Measurements from ENCODE around the gene ALDH16A1. TPM values are rescaled to one million over a fixed set of nuclear protein-coding genes. Genes with fewer than 3 reads are reported as not detected.
"Not testable (repeated sequence)": the region's sequence is repeated elsewhere in the genome, so short reads cannot be mapped to it uniquely, and the experiment has no call there.

Gene ALDH16A1
- total RNA-seq, 1 donor from 2014 or later: 46.0 TPM

- Mint-ChIP-seq H3K36me3 (ENCODE audit: insufficient read depth) (peaks cover 2% of the 10 kb centered on the region), H3K4me1 (ENCODE audit: low read depth) (peaks cover 13% of the 10 kb centered on the region), H3K9me3 (ENCODE audit: low read depth) (no peaks in the 10 kb centered on the region), H3K27ac (peak overlapping the region; percentile 99), H3K4me3 (ENCODE audit: low read depth) (peak overlapping the region; percentile 83), H3K27me3 (no peaks in the 10 kb centered on the region)
- no peak for TF ChIP-seq CTCF (IDR thresholded peaks at IDR 0.05; ENCODE audit: unreplicated experiment)
- no peak for DNase-seq (ENCODE audit: low spot score, unreplicated experiment)
Observed at GRCh38 chr19:49453757-49454240, 774 bp downstream of the ALDH16A1 start.

- Mint-ChIP-seq H3K27me3 (no peaks in the 10 kb centered on the region), H3K4me1 (ENCODE audit: low read depth) (peaks cover 10% of the 10 kb centered on the region), H3K27ac (no peak overlapping the region), H3K9me3 (ENCODE audit: low read depth) (no peaks in the 10 kb centered on the region), H3K4me3 (ENCODE audit: low read depth) (peak overlapping the region; percentile 39), H3K36me3 (ENCODE audit: insufficient read depth) (peaks cover 2% of the 10 kb centered on the region)
- DNase-seq (ENCODE audit: low spot score, unreplicated experiment): no peak
- no peak for TF ChIP-seq CTCF (IDR thresholded peaks at IDR 0.05; ENCODE audit: unreplicated experiment)
Observed at GRCh38 chr19:49455773-49456172, 2.7 kb downstream of the ALDH16A1 start.

GRCh38 chr19:49456326-49456725, 3.3 kb downstream of the ALDH16A1 start:
- no peaks in the 10 kb centered on the region for H3K27me3 Mint-ChIP-seq
- no peak for TF ChIP-seq CTCF (IDR thresholded peaks at IDR 0.05; ENCODE audit: unreplicated experiment)

GRCh38 chr19:49458567-49458903, 5.5 kb downstream of the ALDH16A1 start:
- Mint-ChIP-seq H3K27me3 (no peaks in the 10 kb centered on the region), H3K4me1 (ENCODE audit: low read depth) (peaks cover 4% of the 10 kb centered on the region), H3K36me3 (ENCODE audit: insufficient read depth) (peaks cover 4% of the 10 kb centered on the region), H3K9me3 (ENCODE audit: low read depth) (no peaks in the 10 kb centered on the region), H3K27ac (no peak overlapping the region), H3K4me3 (ENCODE audit: low read depth) (no peak overlapping the region)
- DNase-seq (ENCODE audit: low spot score, unreplicated experiment): no peak
- no peak for TF ChIP-seq CTCF (IDR thresholded peaks at IDR 0.05; ENCODE audit: unreplicated experiment)

More at GRCh38 chr19:49456326-49456725, 3.3 kb downstream of the ALDH16A1 start:
- Mint-ChIP-seq H3K9me3 (ENCODE audit: low read depth) (no peaks in the 10 kb centered on the region), H3K36me3 (ENCODE audit: insufficient read depth) (peaks cover 2% of the 10 kb centered on the region), H3K4me1 (ENCODE audit: low read depth) (peaks cover 8% of the 10 kb centered on the region), H3K4me3 (ENCODE audit: low read depth) (peak overlapping the region; percentile 39), H3K27ac (peak overlapping the region; percentile 25)
- DNase-seq (ENCODE audit: low spot score, unreplicated experiment): no peak

GRCh38 chr19:49459388-49459787, 6.4 kb downstream of the ALDH16A1 start:
- Mint-ChIP-seq H3K27me3 (no peaks in the 10 kb centered on the region), H3K36me3 (ENCODE audit: insufficient read depth) (peaks cover 4% of the 10 kb centered on the region), H3K4me3 (ENCODE audit: low read depth) (no peak overlapping the region), H3K27ac (no peak overlapping the region), H3K9me3 (ENCODE audit: low read depth) (no peaks in the 10 kb centered on the region), H3K4me1 (ENCODE audit: low read depth) (no peaks in the 10 kb centered on the region)
- no peak for DNase-seq (ENCODE audit: low spot score, unreplicated experiment)
- TF ChIP-seq CTCF (IDR thresholded peaks at IDR 0.05; ENCODE audit: unreplicated experiment): no peak

- H3K4me3 Mint-ChIP-seq (ENCODE audit: low read depth); H3K27ac Mint-ChIP-seq: not testable (repeated sequence)
Observed at GRCh38 chr19:49461130-49461529, 8.1 kb downstream of the ALDH16A1 start.

More at GRCh38 chr19:49461130-49461529, 8.1 kb downstream of the ALDH16A1 start:
- H3K27me3 Mint-ChIP-seq; H3K9me3 Mint-ChIP-seq (ENCODE audit: low read depth); H3K36me3 Mint-ChIP-seq (ENCODE audit: insufficient read depth); H3K4me1 Mint-ChIP-seq (ENCODE audit: low read depth); DNase-seq (ENCODE audit: low spot score, unreplicated experiment): not testable (repeated sequence)

All from progenitor cell of endocrine pancreas (in vitro differentiated cells).